HG02981 (cell line): ENCODE measurements around the gene SLC6A1.
"Not testable (repeated sequence)": the region's sequence is repeated elsewhere in the genome, so short reads cannot be mapped to it uniquely, and the experiment has no call there.

ENCODE experiments used
- ATAC-seq: cut with Tn5 transposase; IDR thresholded peaks from one replicate; pipeline ENCODE4 v1.9.1; 2021; ENCODE audit warnings: mild to moderate bottlenecking, moderate library complexity; ENCODE audit not compliant: unreplicated experiment

Gene SLC6A1

GRCh38 chr3:11057655-11058054, 65.1 kb downstream of the SLC6A1 start:
- no peak for ATAC-seq

GRCh38 chr3:11059090-11059798, 66.7 kb downstream of the SLC6A1 start:
- ATAC-seq, result no peak

GRCh38 chr3:11059799-11060115, 67.2 kb downstream of the SLC6A1 start:
- ATAC-seq, result no peak

- ATAC-seq, result no peak
These were observed 68.1 kb downstream of the SLC6A1 start for GRCh38 chr3:11060500-11061251.

GRCh38 chr3:11061268-11061871, 68.8 kb downstream of the SLC6A1 start:
- not testable (repeated sequence) for ATAC-seq

GRCh38 chr3:11062704-11063103, 70.2 kb downstream of the SLC6A1 start:
- no peak for ATAC-seq

GRCh38 chr3:11071096-11071755, 78.7 kb downstream of the SLC6A1 start:
- no peak for ATAC-seq

GRCh38 chr3:11072631-11073030, 80.1 kb downstream of the SLC6A1 start:
- ATAC-seq, result no peak

GRCh38 chr3:11074011-11074410, 81.5 kb downstream of the SLC6A1 start:
- no peak for ATAC-seq

- ATAC-seq, result no peak
These were observed 81.9 kb downstream of the SLC6A1 start for GRCh38 chr3:11074451-11074850.

- not testable (repeated sequence) for ATAC-seq
These were observed 82.6 kb downstream of the SLC6A1 start for GRCh38 chr3:11075122-11075521.

- ATAC-seq, result no peak
These were observed 84.2 kb downstream of the SLC6A1 start for GRCh38 chr3:11076711-11077110.

- ATAC-seq, result no peak
These were observed 84.9 kb downstream of the SLC6A1 start for GRCh38 chr3:11077466-11077865.

GRCh38 chr3:11078826-11079515, 86.4 kb downstream of the SLC6A1 start:
- no peak for ATAC-seq

- ATAC-seq, result no peak
These were observed 87.9 kb downstream of the SLC6A1 start for GRCh38 chr3:11080492-11080891.

GRCh38 chr3:11084098-11084497, 91.5 kb downstream of the SLC6A1 start:
- no peak for ATAC-seq

GRCh38 chr3:11084677-11085076, 92.1 kb downstream of the SLC6A1 start:
- no peak for ATAC-seq

GRCh38 chr3:11085093-11085840, 92.7 kb downstream of the SLC6A1 start:
- no peak for ATAC-seq

GRCh38 chr3:11086856-11087255, 94.3 kb downstream of the SLC6A1 start:
- ATAC-seq, result no peak

GRCh38 chr3:11088066-11088465, 95.5 kb downstream of the SLC6A1 start:
- no peak for ATAC-seq
